HG02610 (cell line): ENCODE data around the gene INPP5E.
"Not testable (repeated sequence)": the region's sequence is repeated elsewhere in the genome, so short reads cannot be mapped to it uniquely, and the experiment has no call there.

Experiments used
- ATAC-seq: cut with Tn5 transposase; IDR thresholded peaks from one replicate; pipeline ENCODE4 v1.9.1; 2021; ENCODE audit warnings: mild to moderate bottlenecking, moderate library complexity; ENCODE audit not compliant: unreplicated experiment

The INPP5E gene

DNA sequence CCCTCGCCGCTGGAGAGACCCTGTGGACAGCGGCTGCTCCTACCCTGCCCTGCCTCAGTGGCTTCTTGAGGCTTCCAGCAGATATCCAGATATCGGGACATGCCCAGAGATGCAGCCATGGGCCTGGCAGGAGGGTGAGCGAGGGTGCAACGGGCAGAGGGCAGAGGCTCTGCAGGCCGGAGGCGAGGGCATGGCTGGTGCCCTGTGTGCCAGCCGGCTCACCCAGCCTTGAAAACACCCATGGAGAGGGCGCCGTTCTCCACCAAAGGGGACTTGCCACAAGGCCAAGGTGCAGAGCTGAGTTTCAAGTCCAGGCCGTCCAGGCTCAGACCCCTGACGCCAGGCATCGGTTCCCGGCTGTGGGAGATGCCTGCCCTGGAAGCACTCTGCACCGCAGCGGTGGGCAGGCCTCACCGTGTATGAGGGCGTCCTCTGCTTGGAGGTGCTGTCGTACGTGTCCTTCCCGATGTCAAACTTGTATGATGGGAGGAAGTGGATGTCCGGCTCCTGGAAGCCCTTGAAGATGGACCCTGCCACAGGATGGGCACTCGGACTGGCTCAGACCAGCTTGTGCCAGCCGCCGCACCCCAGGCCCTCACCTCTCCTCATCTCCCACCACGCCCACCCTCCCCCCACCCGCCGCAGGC lies 8.9 kb downstream of the INPP5E start:
- no peak for ATAC-seq

DNA sequence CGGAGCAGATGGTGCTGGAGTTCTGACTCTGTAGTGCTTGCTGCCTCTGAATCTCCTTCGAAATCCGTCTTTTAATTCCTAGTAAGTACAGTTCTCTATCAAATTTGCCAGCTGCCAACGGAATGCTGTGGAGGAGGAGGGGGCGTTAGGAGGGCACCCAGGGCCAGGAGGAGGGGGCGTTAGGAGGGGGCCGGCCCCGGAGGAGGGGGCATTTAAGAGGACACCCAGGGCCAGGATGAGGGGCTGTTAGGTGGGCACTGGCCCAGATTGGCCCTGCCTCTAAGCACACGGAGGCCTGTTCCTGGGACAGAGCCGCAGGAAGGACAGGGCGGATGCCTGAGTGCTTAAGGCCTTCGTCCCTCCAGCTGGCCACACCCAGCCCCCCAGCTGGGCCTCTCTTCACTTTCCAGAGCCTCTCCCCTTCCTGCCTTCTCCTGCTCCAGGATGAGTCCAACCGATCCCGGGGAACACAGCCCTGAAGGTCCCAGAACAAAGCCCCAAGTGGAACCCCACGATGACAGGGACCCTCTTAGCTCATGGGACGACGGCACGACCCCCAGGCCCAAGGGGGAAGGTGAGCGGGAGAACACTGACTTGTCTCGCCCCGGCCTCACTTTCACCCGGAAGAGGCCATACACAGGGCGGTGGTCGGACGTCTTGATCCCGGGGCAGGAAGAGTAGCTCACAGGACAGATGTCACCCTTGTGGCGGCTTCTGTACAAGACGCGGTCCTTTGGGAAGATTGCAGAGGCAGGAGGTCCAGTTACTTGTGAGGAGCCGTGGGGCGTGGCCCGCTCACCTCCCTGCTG lies 9.8 kb downstream of the INPP5E start:
- no peak for ATAC-seq

- ATAC-seq, result no peak
Measured at GRCh38 chr9:136429075-136429628, 10.5 kb downstream of the INPP5E start.

DNA sequence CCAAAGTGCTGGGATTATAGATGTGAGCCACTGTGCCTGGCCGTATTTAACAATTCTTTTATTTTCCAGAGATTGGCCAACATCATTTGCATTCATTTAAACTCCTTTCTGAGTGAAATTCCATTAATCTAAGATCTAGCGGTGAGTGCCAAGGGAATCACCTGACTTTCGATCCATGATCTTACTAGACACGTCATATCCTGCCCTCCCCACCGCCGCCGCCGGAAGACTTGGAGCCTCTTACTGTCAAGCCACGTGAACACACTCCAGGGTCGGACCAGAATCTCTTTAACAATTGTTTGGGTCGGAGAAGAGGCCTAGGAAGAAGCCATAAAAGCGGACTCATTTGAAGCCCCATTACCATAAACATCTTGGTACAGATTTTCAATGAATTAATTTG lies 12.9 kb downstream of the INPP5E start:
- no peak for ATAC-seq

DNA sequence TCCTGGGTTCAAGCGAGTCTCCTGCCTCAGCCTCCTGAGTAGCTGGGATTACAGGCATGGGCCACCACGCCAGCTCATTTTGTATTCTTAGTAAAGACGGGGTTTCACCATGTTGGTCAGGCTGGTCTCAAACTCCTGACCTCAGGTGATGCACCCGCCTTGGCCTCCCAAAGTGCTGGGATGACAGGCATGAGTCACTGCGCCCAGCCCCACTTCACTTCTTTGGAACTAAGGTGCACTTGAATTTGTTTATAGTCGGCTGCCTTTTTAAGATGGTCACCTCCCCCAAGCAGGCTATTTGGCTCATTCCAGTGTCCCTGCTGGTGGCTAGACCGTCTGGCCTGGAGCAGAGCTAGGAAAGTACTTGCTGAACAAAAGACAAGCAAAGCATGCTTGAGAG lies 14.3 kb downstream of the INPP5E start:
- ATAC-seq, result not testable (repeated sequence)

DNA sequence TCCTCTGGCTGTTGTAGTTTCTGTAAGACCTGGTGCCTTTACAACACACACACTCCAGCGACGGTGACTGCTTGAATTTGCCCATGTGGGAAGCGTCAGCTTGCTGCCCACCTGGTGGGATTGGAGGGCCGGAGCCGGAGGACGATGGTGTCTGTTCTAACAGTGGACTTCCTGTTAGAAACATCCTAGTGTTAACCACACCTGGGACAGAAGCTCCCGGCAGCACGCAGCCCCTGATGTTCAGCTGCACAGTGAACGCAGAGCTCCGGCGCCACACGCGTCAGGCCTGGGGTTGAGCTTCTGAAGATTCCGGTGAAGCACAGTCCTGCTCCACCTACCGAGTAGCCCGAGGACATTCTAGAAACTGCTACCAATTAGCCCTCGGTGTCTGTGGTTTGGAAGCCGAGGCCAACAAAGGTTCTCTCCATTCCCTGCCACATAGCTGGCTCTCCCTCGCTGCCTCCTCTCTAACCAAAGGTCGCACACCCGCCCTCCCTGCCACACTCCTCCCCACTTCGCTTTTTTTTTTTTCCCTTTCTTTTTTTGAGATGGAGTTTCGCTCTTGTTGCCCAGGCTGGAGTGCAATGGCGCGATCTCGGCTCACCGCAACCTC lies 14.8 kb downstream of the INPP5E start:
- no peak for ATAC-seq

GRCh38 chr9:136423432-136424146 lies 16.1 kb downstream of the INPP5E start:
- ATAC-seq, result no peak

- ATAC-seq, result no peak
Measured at GRCh38 chr9:136422876-136423275, 16.8 kb downstream of the INPP5E start.

DNA sequence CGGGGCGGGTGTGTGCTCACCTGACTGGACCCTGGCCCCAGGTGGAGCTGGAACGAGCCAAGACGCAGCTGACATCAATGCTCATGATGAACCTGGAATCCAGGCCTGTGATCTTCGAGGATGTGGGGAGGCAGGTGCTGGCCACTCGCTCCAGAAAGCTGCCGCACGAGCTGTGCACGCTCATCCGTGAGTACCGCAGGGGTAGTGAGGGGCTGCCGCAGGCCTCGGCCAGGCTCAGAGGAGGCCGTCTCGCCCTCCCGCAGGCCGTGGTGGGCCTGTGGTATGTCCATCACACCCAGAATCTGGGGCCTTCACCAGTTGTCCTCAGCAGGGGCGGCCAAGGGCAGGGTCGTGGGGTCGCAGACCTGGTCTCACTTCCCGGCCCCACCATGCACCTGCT lies 17.9 kb downstream of the INPP5E start:
- no peak for ATAC-seq

DNA sequence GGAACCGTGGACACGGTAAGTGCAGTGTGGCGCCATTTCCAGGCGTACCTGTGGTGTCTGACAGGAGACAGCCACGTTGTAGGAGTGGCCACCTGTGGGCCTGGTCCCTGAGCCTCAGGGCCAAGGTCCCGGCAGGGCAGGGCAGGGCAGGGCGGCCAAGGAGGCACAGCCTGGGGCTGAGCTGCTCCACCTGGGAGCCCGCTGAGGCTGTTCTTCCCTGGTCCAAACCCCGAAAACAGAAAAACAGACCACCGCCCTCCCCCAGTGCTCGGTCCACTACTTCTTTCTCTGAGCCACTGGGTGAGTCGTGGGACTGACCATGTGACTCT lies 20.6 kb downstream of the INPP5E start:
- no peak for ATAC-seq

DNA sequence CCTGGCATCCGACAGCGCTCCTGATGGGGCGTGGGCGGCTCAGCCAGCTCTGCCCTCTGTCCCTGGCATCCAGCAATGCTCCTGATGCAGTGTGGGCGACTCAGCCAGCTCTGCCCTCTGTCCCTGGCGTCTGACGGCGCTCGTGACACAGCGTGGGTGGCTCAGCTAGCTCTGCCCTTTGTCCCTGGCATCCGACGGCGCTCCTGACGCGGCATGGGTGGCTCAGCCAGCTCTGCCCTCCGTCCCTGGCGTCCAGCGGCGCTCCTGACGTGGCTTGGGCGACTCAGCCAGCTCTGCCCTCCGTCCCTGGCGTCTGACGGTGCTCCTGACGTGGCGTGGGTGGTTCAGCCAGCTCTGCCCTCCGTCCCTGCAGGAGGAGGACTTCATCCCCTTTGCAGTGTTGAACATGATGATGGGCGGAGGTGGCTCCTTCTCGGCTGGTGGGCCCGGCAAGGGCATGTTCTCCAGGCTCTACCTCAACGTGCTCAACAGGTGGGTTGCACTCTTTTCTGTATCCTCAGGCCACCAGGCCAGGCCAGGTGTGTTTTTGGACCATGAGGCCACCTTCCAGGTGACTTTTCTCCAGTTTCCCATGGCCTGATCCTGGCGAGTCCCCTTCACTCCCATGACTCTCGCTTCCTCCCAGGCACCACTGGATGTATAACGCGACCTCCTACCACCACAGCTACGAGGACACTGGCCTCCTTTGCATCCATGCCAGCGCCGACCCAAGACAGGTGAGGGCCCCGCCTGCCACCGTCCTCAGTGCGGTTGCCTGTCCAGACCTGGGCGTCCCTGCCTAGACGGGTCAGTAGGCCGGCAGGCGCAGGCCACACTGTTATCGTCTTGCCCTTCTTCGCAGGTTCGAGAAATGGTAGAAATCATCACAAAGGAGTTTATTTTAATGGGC lies 21.2 kb downstream of the INPP5E start:
- no peak for ATAC-seq

DNA sequence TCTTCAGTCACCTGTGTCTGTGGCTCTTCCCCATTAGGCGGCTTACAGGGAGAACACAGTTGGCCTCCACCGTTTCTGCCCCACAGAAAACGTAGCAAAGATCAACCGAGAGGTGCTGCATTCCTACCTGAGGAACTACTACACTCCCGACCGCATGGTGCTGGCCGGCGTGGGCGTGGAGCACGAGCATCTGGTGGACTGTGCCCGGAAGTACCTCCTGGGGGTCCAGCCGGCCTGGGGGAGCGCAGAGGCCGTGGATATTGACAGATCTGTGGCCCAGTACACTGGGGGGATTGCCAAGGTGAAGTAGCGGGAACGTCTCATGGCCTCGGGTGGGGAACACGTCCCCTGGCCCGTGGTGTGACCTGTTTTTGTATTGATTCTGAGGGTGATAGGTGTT lies 22.7 kb downstream of the INPP5E start:
- ATAC-seq, result no peak

- no peak for ATAC-seq
Measured at GRCh38 chr9:136416427-136416826, 23.2 kb downstream of the INPP5E start.

DNA sequence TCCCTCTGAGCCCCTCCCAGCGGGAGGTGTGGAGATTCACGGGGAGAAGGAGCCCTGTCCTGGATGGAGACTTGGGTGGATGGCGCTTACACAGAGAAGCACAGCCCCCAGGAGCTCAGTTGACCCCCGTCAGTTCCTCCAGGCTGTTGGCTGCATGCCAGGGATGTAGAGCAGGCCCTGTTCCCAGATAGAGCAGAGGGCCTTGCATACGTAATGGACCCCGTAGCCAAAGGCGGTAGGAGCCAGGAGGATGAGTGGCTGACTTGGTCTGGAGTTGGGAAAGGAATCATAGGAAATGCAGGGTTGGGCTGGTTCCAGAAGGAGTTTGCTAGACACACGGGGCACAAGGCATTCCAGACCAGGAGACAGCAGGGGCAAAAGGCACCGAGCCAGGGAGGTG lies 26.7 kb downstream of the INPP5E start:
- no peak for ATAC-seq

DNA sequence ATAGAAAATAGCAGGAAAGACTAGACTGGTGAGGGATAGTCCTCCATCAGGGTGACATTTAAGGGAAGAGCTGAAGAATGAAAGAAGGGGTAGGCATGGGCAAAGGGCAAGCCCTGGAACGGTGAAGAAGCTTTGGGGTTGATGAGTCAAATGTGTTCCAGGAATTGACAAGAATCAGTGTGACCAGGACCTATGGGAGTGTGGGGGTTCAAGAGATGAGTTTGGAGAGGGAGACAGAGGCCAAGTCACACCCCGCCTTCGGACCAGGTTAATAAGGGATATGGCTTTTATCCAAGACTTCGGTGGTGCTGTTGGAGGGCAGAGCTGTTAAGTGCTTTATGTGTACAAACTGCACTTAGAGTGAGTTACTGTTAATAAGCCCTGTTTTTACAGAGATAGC lies 28.3 kb downstream of the INPP5E start:
- ATAC-seq, result no peak

DNA sequence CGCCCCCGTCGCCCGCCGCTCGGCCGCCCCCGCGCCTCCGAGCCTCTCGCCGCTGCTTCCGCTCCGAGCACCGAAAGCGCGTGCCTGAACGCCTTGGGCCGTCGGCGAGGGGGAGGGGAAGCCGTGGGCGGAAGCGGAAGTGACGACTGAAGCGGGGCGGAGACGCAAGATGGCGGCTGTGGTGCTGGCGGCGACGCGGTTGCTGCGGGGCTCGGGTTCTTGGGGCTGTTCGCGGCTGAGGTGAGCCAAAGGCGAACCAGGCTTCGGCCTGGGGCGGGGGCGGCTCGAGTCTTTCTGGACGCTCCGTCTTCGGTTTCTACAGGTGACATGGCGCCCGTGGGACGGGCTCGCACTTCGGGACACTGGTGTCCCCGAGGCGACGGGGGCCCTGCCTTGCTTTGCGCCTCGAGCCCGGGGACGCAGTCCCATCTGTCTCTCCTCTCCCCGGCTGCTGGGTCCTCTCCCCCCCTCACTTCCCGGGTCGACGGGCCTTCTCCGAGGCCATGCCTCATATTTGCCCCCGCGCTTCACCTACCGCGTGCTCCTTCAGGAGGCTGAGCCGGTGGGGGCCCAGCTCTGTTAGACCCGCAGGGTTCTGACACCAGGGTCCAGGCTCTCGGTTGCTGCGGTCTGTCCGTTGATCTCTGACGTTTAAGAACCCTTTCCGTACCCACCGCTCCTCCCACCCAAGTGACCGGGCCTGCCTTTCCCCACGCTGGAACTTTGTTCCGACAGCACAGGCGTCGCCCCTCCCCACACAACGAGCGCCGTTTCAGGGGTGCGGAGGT lies 29.0 kb downstream of the INPP5E start, which contains the start of the genes ENTR1 and PMPCA:
Gene ENTR1 (minus strand): TSS at position 115 of the 788 bp plus-strand sequence. CDS start 217 bp downstream, outside the sequence.
Gene PMPCA (plus strand): TSS at position 159 of the 788 bp plus-strand sequence. CDS start 11 bp downstream, at position 170.
- peak; percentile 77 for ATAC-seq

DNA sequence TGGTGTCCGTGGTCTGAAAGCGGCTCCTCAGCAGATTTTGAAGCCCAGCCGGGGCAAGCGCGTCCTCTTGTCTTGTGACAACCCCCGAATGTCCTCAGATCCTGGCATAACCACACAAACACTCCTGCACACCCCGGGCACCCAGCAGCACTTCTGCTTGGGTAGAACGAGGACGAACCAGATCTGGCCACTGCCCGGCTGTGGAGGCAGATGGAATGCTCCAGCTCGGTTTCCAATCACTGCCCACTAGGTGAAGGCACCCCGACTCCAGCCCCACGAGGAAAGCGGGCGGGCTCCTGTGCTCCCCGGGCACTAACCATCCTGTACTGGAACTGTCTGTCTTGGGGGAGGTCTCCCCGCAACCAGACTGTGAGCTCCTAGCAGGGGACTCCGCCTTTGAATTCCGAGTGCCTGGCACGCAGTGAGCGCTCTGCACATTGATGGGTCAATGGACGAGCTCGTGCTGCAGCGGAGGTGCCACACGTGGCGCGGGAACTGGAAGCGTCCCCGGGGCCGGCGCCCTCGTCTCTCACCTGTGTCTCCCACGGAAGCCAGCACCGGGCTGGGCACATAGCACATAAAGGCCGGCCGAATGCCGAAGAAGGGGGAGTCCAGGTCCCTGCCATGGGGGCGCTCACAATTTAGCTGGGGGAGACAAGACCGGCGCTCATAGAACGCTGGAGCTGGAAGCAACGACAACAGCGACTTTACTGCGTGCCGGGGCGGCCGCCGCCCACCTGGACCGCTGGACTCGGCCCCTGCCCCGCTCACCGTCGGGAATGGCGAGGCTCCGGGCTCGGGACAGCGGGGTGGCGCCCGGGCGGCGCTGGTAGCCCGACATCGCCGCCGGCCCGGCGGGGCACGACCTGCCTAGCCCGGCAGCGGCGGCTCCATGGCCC lies 29.8 kb downstream of the INPP5E start:
- ATAC-seq, result peak; percentile 18

- ATAC-seq, result no peak
Measured at GRCh38 chr9:136407911-136408310, 31.7 kb downstream of the INPP5E start.
